ENCODE measurements around the gene GABRA5.
"Not testable (repeated sequence)": the region's sequence is repeated elsewhere in the genome, so short reads cannot be mapped to it uniquely, and the experiment has no call there.

GABRA5 gene

DNA sequence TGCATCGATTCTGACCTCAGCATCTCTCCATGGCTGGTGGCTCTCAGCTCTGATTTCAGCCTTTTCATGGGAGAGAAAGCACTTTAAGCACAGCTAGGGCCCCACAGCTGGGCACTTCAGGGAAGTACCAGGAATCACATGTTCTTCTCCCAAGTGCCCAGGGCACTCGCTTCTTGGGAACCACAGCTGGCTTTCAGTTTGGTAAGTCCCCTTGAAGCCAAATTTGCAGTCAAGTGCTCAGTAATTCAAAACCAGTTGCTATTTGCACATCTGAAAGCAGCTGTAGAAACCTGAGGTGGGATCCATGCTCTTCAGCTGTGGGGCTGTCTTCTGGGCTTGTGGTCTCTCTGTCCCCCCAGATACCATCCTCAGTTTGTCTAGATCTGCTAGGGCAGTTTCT, 12.8 kb downstream of the GABRA5 start:
- no peak for DNase-seq

DNA sequence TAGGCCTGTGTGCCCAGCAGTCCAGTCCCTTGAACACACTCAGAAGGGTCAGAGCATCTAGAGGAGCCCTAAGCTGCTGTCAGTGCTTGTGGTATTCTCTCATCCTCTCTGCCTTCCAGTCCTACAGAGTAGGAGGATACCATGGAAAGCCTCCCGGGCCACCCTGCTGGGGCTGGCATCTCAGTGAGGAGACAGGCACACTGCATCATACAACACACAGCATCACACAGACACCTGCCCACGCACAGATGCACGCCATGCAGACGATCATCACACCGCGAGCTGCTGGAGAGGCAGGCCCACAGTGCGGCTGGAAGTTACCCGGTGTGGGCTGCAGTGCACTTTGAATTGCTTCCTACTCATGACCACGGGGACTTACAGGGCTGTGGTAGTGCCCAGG, 15.2 kb downstream of the GABRA5 start:
- no peak for DNase-seq

DNA sequence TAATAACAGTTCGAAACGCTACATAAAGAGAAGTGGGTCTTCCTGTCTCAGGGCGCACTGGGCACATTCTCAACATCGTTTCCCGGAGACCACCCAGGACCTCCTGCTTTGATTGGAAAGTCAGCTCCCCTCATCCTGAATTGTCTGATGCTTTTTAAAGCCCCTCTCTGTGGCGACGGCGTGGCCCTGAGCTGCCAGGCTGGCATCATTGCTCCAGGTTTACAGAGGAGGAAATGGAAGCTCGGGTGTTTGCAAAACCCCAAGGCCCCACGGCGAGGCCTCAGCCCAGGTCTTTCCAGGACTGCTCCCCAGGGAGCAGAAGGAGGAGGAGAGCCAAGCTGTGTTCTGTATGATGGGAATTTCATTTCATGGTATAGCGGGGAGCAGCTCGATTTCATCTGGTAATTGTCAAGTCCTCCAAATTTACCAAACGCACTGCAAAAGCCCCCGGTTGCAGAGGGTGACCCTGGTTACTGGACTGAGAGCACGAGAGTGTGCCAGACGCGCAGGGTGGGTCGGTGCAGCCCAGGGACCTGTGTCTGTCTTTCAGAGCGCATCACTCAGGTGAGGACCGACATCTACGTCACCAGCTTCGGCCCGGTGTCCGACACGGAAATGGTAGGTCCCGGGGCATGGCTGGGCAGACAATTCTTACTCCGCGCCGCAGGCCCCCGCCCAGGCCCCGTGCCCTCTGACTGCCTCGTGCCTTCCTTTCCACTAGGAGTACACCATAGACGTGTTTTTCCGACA, 15.9 kb downstream of the GABRA5 start:
- DNase-seq: no peak

DNA sequence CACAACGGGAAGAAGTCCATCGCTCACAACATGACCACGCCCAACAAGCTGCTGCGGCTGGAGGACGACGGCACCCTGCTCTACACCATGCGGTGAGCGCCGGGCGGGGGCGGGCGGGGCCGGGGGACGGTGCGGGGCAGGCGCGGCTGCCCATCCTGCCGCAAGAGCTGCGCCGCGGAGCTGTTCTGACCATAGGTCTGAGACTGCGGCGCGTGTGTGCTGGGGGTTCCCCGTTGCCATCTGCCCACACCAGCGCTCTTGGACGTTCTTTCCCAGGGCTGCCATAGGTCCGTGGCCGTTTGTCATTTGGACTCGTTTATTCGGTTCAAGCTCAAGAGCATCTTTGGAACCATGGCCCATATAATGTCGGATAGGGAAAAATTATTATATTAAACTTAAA, 16.6 kb downstream of the GABRA5 start:
- no peak for DNase-seq

DNA sequence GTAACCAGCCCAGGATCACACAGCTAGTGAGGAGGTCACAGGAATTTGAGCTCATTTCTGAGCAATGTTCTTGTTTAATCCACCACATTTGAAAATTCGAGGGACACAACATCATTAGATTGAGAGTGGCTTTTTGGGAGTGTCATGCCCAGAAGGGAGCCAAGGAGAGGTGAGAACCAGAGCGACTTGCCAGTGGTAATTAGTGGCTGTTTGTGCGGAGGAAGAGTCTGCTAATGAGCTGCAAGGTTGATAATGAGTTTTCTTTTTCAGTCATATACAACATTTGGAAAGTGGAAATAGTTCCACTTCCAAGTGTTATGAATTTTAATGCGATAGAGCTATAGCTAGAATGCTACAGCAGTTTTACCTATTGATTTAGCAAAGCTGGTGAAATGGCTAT, 19.7 kb downstream of the GABRA5 start:
- DNase-seq: no peak

DNA sequence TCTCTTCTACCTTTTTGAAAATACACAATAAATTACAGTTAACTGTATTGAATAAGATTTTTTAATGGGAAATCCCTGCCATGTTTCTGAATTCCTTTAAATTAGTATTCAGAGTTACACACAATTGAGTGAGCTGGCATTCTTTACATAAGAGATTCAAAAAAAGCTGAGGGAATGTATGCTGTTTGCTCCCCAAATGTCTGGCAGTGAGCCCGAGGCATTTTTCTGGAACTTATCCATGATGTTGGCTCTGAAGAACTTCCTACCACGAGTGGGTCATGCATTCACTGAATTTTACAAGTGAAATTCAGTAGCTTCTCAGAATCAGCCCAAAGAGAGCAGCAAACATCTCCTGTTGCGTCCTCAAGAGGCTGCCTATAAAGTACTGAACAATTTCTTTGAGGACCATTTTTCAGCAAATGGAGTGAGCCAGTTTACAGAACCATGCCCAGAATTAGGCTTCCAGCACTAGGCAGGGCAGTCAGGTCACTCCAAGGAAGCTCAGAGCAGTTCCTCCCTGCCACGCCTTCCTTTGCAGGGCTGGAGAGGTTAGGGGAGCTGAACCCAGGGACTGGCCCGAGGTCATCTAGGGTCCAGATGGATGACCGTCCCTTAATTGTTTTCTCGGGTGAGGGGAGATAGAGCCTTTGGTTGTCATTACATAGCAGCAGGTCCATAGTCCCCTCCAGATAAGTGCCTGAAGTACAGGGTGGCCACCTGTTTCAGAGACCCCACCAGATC, 21.2 kb downstream of the GABRA5 start:
- no peak for DNase-seq

DNA sequence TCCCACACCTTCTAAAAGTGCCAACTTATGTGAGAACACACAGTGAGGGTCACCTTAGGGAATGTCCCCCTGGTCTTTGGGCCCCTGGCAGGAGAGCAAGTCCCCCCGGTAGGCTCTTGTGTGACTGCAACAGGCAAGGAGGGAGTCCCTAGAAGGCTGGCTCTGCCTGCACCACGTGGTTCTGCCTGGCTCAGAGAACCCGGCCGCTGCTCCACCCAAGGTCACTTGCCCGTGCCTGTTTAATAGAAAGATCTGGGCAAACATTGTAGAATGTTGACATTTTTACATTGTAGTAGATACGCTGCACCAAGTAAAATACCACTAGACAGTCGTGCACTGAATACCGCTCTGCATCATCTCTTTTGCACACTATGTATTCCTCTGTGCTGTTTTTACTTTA, 21.9 kb downstream of the GABRA5 start:
- DNase-seq: no peak

DNA sequence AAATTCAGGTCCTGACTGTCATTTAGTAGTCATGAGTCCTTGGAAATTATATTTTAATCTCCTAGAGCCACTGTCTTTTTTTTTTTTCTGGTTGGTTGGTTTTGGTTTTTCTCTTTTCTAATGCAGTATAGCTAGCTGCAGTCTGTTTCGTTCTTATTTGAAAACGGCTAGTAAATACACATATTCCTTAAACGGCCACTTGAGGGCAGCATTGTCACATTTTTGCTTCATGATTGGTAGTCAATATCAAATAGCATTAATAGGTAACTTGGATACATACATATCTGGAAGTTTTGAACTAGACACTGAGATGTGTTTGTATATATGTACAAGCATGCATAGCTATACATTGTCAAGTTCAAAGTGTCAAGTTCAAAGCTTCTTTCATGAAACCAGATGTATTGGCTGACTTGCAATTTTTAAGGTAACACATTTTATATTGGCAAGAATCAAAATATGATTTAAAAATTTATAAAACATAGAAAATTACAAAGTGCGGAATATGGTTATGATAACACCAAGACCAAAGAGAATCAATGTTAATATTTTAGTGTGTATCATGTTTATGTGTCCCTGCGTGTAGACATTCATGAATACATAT, 22.5 kb downstream of the GABRA5 start:
- no peak for DNase-seq

DNA sequence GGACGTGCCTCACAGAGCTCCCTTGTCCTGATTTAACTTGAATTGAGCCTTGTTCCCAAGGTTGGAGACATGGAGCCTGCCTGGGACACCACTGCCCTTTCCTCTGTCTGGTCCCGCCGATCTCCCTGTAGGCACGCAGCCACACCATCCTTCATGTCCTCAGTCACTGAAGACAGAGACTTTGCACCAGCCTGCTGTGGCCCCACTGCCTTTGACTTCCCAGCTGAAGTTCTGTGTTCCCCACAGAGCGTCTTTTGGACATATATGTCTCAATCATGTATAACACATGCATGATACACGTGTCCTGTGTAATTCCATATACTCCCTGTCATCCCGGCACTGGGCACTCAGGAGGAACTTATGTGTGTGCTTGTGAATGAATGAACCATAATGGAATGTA, 23.6 kb downstream of the GABRA5 start:
- DNase-seq: no peak

DNA sequence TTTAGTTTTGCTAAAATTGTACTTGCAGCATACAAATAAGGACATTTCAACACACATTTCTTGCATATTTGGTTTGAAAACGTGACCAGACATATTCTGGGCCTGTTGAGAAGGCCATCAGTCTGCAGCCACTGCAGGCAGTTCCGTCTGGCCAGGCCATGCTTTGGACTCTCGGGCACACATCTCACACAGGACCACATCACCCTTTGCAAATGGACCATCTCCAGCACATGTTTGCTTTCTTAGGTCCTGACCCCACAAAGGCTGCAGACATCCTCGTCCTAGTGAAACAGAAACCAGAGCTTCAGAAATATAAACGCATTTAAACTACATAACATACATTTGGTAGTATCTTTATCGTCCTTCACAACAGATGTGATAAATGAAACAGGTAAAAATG, 24.1 kb downstream of the GABRA5 start:
- DNase-seq: no peak

DNA sequence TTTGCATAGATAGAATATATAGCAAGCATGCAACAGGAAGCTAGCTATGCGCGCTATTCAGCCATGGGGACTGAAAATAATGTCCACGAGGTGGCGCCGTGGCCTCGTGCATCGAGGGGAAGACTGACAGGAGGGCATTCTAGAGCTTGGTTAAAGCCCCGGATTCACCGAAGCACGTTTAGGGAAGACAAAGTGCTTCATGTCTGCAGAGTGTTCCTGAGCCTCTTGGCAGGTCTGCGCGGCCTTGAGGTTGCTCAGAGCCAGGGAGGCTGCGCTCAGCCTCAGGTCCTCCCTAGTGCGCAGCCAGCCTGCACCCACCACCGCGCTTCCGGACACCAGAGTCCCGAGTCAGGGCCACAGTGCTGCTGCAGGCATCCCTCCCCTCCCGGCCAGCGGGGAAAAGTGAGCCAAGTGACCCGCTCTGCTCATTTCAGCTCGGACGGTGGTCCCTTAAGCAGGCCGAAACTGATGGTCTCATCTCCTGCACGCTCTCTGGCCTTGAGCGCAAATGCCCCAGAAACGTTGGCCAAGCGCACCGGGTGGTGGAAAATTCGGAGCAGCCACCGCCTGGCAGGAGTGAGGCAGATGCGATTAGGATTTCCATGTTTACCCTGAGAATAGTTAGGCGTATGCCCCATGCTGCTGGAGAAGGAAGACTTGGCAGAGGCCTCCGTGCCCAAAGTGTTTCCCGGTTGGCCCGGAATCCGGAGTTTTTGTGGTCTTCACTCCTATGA, 24.8 kb downstream of the GABRA5 start:
- no peak for DNase-seq

DNA sequence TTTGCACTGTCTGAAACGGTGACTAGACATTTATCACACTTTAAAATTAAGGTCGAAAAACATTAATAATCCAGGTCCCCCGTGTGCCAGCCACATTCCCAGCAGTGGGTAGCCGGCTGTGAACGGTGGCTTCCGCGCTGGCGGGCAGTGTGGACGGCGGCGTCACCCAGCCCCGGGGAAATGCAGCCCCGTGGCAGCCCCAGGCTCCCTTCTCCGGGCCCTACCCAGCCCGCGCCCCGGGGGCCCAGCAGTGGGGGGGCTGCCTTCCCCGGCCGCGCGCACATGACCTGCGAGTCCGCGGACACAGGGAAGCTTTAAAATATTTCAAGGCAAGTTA, 25.3 kb downstream of the GABRA5 start:
- no peak for DNase-seq

DNA sequence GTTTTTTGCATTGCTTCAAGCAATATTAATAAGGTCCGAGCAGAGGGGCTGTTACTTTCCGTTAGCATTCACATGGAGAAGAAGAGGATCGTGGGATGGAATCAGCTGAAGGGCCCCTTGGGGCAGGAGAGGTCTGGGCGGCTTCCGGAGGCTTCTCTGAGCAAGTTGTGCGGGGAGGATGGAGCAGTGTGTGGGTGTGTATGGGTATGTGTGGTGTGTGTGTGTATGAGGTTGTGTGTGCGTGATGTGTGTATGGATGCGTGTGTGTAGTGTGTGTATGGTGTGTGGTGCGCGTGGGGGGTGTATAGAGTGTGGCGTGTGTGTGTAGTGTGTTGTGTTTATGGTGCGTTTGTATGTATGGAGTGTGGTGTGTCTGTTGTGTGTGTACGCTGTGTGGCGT, 25.8 kb downstream of the GABRA5 start:
- no peak for DNase-seq

DNA sequence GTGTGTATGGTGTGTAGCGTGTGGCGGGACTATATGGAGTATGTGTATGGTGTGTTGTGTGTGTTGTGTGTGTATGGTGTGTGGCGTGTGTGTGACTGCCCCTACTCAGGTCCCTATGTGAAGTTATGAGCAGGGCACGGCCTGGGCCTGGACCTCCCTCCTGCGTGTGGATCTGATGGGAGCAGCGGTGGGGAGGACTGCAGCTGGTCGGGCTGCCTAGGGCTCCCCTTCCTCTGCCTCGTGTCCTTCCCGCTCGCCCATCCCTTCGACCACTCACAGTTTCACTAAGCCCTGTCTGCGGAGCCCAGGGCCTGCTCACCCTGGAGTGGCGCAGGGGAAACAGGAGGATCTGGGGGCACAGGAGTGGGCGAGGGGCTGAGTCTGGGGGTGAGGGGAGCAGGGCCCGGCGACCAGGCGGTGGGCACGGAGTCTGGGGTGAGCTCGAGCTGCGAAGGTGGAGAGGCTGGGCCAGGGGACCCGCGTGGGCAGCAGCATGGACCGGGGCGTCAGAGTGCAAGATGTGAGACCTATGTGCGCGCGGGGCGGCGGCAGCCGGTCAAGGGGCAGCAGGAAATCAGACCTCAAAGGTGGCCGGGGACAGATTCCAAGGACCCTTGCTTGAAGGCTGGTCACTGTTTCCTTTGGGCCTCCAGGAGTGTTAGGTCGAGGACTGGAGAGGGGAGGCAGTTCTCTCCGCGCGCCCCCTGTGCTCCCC, 26.6 kb downstream of the GABRA5 start:
- no peak for DNase-seq

DNA sequence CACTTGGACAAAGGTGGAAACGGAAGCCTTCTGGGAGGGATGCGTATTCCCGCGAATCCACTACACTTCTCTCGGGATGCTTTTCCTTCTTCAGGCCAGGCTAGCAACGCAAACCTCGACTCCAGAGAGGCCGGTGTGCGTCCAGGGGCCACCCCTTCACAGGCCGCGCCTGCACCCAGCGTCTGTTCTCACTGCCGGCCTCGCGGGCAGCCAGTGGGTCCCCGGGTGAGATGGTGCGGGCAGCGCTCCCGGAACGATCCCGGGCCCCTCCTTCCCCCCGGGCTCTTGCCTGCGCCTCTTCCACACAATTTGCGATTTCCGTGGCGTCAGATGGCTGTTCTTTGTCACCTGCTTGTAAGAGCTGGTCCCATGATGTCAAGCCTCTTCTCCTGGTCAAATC, 27.3 kb downstream of the GABRA5 start:
- no peak for DNase-seq

DNA sequence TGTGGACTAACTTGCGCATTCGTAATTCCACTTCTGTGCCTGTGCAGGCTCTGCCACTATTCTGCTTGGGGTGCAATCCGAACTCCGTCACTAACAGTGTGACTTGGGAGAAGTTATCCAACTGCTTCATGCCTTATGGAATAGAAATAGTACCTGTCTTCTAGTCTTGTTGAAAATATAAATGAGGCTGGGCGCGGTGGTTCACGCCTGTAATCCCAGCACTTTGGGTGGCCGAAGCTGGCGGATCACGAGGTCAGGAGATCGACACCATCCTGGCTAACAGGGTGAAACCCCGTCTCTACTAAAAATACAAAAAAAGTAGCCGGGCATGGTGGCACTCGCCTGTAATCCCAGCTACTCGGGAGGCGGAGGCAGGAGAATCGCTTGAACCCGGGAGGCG, 28.5 kb downstream of the GABRA5 start:
- DNase-seq: not testable (repeated sequence)

DNA sequence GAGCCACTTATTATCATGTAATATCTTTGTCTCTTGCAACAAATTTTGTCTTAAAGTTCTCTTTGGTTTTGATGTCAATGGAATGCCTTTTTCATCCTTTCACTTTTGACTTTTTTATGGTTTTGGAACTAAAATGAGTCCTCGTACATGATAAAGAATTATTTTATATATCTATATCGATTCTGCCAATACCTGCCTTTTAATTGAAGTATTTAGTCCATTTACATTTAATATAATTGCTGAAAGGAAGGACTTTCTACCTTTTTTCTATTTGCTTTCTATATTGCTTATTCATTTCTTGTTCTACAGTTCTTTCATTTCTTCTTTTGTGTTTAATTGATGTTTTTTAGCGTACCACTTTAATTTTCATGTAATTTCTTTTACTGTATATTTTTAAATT, 32.8 kb downstream of the GABRA5 start:
- DNase-seq: no peak

DNA sequence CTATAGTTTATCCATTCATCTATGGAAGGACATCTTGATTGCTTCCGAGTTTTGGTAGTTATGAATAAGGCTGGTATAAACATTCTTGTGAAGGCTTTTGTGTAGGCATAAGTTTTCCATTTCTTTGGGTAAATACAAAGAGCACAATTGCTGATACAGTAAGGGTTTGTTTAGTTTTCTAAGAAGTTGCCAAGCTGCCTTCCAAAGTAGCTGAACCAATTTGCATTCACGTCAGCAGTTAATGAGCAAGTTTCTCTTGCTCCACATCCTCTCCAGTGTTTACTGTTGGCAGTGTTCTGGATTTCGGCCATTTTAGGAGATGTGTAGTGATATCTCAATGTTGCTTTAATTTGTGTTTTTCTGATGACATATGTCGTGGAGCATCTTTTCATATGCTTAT, 34.2 kb downstream of the GABRA5 start:
- no peak for DNase-seq

DNA sequence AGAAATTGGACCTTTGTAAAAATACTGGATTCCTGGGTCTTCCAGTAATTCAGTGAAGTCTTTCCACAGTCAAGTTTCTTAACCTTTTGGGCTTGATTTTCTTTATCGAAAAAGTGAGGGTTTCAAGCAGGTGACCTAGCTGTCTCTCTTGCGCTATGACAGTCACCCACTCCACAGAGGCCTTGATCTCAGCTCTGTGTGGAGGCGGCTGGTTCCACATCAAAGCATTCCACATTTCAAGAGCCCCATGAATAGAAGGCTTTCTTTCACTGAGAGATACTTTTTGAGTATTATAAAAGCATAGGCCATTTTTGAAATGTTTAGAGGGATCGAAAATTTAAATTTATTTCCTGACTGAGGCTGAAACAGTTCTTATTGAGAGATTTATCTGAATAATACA, 43.9 kb downstream of the GABRA5 start:
- no peak for DNase-seq

DNA sequence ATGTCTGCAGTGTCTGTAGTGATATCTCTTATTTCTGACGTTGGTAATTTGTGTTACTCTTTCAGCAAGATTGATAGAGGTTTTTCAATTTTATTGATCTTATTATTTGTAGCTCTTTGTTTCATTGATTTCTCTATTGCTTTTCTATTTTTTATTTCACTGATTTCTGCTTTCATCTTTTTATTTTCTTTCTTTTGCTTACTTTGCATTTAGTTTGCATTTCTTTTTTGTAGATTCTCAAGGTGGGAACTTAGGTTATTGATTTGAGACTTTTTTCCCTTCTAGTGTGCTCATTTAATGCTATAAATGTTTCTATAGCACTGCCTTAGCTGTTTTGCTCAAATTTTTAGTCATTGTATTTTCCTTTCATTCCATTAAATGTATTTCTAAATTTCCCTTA, 54.6 kb downstream of the GABRA5 start:
- no peak for DNase-seq

DNA sequence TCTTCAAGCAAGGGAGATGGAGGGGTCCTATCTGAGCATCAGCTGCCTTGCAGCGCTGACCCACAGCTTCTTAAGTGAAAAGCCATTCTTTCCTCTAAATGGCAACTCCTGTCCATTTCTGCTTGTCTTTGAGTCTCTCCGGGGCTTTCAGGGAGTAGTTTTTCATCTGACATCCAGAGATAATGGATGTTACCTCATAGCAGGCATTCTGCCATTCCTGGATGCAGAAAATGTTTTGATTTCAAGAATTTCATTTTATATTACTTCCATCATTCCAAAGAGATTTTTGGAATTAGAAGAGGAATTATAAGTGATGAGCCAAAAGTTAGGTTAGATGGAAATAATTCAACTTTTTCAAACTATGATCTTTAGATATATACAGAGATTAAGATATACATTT, 59.2 kb downstream of the GABRA5 start:
- no peak for DNase-seq

DNA sequence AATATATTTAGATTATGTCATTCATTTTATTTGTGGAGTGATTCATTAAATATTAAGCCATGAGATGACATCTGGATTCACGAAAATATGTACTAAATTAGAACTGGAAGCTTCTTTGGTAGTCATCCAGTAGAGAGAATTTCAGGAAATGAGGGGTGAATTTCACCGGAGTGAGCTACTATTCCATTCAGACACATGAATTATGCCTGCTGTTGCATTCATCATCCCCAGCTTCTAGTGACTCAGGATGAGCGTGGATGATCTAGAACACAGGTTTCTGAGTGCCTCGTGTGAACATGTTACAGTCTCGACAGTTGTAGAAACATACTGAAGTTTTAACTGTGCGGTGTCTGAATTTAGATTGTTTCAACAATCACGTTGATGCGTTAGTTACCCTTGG, 61.2 kb downstream of the GABRA5 start:
- no peak for DNase-seq

DNA sequence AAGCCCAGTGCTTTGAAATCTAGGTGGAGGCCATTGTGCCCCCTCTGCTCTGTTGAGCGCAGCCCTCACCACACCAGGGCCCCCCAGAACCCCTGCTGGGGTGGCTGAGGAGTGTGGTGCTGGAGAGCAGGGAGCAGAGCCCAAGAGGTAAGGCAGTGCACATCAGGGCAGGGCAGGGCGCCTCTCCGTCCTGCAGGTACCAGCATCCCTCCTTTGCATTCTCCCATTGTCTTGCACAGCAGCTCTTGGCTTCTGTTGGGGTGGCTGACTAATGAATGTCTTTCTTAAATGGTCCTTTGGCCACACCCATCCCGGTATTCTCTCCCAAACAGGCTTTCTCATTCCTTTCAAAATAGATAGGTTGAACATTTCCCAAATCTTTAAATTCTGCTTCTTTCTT, 62.7 kb downstream of the GABRA5 start:
- DNase-seq: no peak
